GM21528 (cell line): ENCODE measurements around the gene KLF1.
"Not testable (repeated sequence)": the region's sequence is repeated elsewhere in the genome, so short reads cannot be mapped to it uniquely, and the experiment has no call there.

Source experiments
- ATAC-seq: cut with Tn5 transposase; IDR thresholded peaks from one replicate; pipeline ENCODE4 v1.9.1; 2021; ENCODE audit warnings: mild to moderate bottlenecking, moderate library complexity; ENCODE audit not compliant: unreplicated experiment, low FRiP score

KLF1 gene

GRCh38 chr19:12886969-12887747, at the start of gene KLF1:
TSS of gene KLF1 (minus strand) at chr19:12887201. CDS start at chr19:12887140, 61 bp downstream.
- no peak for ATAC-seq

- ATAC-seq: no peak
Observed at GRCh38 chr19:12936582-12936981, 49.6 kb upstream of the KLF1 start.

GRCh38 chr19:12935071-12935470, 48.1 kb upstream of the KLF1 start:
- ATAC-seq: no peak

- peak; percentile 40 for ATAC-seq
Observed at GRCh38 chr19:12933287-12934072, 46.5 kb upstream of the KLF1 start, which contains the start of gene FARSA. TSS of gene FARSA (minus strand) at chr19:12933711. CDS start at chr19:12933696, 15 bp downstream.

GRCh38 chr19:12932392-12933286, 45.6 kb upstream of the KLF1 start:
- ATAC-seq: no peak

- ATAC-seq: no peak
Observed at GRCh38 chr19:12930002-12930645, 43.1 kb upstream of the KLF1 start.

- no peak for ATAC-seq
Observed at GRCh38 chr19:12924621-12925310, 37.8 kb upstream of the KLF1 start.

GRCh38 chr19:12922959-12923358, 36.0 kb upstream of the KLF1 start:
- ATAC-seq: no peak

GRCh38 chr19:12921047-12921446, 34.0 kb upstream of the KLF1 start:
- ATAC-seq: no peak

- ATAC-seq: no peak
Observed at GRCh38 chr19:12918253-12918652, 31.3 kb upstream of the KLF1 start.

- not testable (repeated sequence) for ATAC-seq
Observed at GRCh38 chr19:12915860-12916259, 28.9 kb upstream of the KLF1 start.

GRCh38 chr19:12913851-12914690, 27.1 kb upstream of the KLF1 start:
- no peak for ATAC-seq

GRCh38 chr19:12913011-12913561, 26.1 kb upstream of the KLF1 start:
- no peak for ATAC-seq

- no peak for ATAC-seq
Observed at GRCh38 chr19:12912571-12912970, 25.6 kb upstream of the KLF1 start.

GRCh38 chr19:12907166-12907565, 20.2 kb upstream of the KLF1 start:
- no peak for ATAC-seq

- peak; percentile 65 for ATAC-seq
Observed at GRCh38 chr19:12899891-12900518, 13.0 kb upstream of the KLF1 start.

GRCh38 chr19:12896460-12896859, 9.5 kb upstream of the KLF1 start:
- ATAC-seq: no peak

- no peak for ATAC-seq
Observed at GRCh38 chr19:12893582-12893981, 6.6 kb upstream of the KLF1 start.
